ENCODE results near the gene PDE11A.

DNA sequence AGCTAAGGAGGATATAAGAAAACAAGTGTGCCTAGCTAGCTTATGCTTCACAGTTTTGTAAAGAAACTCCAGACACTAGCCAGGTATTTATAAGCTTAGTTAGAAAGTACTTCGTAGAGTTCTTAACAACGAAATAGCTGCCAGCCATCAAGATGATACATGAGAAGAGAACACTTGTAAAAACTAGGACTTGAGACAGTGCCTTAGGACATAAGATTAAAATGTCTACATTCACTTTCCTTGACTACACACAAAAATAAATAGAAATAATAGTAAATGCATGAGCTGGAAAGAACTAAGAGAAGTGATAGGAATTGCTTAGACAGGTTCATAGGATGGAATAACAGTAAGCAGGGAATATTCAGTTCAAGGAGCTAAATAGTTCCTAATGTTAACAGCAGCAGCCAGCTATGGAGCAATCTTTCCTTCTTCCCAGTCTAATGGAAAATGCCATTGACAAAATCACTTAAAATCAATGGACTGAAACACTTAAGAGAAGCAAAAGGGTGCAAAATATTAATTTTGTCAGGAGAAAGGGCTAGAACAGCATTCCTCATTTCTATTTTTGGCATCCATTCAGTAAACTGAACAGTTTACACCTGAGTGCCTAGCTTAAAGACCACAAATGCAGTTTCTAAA, 186.6 kb downstream of the PDE11A start:
- TF ChIP-seq, protein P1, sequence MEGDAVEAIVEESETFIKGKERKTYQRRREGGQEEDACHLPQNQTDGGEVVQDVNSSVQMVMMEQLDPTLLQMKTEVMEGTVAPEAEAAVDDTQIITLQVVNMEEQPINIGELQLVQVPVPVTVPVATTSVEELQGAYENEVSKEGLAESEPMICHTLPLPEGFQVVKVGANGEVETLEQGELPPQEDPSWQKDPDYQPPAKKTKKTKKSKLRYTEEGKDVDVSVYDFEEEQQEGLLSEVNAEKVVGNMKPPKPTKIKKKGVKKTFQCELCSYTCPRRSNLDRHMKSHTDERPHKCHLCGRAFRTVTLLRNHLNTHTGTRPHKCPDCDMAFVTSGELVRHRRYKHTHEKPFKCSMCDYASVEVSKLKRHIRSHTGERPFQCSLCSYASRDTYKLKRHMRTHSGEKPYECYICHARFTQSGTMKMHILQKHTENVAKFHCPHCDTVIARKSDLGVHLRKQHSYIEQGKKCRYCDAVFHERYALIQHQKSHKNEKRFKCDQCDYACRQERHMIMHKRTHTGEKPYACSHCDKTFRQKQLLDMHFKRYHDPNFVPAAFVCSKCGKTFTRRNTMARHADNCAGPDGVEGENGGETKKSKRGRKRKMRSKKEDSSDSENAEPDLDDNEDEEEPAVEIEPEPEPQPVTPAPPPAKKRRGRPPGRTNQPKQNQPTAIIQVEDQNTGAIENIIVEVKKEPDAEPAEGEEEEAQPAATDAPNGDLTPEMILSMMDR (IDR thresholded peaks at IDR 0.05 in 8 of 11, conservative IDR thresholded peaks at IDR 0.05 in 3 of 11), result no peak
- TF ChIP-seq POLR2A (IDR thresholded peaks at IDR 0.05), result no peak
- TF ChIP-seq POLR2AphosphoS5 (IDR thresholded peaks at IDR 0.05), result no peak
